GM21360 (cell line): ENCODE data around the gene BCL2.

Experiments
- ATAC-seq: cut with Tn5 transposase; IDR thresholded peaks from one replicate; pipeline ENCODE4 v1.9.1; 2021; ENCODE audit warnings: mild to moderate bottlenecking, moderate library complexity; ENCODE audit not compliant: unreplicated experiment

BCL2 gene

GRCh38 chr18:63146828-63147409, 172.7 kb downstream of the BCL2 start:
- ATAC-seq = no peak

DNA sequence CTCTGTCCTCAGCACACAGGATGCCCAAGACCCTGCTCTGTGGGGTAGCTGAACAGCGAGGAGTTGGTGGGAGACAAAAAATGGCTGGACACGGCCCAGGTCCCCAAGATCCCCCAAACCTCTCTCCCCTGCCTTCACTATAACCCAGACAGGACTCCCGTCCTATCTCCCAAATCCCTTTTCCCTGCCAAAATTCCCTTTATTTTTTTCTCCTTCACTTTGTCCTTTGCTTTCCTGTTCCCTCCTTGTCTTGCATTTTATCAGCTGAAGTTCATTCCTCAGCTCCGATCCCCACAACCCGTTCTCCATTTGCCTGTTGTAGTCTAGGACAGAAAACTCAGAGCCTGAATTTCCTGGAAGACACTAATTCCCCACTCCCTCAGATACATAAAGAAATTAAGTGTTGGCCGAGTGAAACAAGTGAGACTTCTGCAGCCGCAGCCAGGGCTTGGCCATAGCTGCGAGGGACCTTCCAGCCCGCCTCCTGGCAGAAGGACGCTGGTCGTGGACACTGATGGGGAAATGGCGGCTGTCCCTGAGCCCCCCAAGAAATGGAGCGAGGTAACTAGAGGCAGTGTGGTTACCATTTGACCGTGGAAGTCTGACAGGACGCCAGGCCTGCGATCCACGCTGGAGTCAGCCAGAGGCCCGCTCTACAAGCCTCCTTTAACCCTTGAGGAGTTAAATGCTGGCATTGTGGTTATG, 173.6 kb downstream of the BCL2 start:
- ATAC-seq = no peak

DNA sequence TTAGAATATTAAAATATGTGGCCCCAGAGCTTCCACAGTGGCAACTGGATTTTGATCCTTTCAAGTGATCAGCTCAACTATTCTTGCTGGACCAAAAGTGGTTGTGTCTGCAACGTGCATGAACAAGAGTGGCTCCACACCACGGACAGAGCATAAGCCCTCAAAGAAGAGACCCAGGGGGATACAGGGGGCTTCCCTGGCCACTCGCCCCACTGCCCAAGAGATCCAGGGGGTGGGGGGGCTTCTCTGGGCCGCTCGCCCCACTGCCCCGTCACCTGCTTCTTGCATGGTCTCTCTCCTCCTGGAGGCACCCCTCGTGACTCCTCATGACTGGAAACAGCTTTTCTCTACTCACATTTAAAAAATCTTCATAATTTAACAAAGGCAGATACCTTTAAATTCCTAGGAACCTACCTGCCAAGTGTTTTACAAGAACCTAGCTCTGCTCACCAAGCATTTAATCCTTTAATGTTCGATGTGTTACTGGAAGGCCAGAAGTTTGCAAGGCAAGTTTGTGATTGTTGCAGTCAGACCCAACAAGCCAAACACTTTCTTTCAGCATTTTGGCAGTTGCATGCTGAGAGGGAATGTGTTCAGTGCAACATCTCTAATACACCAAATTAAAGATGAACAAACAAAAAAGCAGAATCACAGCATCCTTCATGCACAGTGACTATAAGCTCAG, 174.3 kb downstream of the BCL2 start:
- no peak for ATAC-seq

- ATAC-seq = no peak
Measured at GRCh38 chr18:63144748-63145147, 174.8 kb downstream of the BCL2 start.

GRCh38 chr18:63143330-63143771, 176.2 kb downstream of the BCL2 start:
- no peak for ATAC-seq

GRCh38 chr18:63142594-63143225, 176.9 kb downstream of the BCL2 start:
- ATAC-seq = no peak

- peak; percentile 47 for ATAC-seq
Measured at GRCh38 chr18:63141778-63142176, 177.8 kb downstream of the BCL2 start.

DNA sequence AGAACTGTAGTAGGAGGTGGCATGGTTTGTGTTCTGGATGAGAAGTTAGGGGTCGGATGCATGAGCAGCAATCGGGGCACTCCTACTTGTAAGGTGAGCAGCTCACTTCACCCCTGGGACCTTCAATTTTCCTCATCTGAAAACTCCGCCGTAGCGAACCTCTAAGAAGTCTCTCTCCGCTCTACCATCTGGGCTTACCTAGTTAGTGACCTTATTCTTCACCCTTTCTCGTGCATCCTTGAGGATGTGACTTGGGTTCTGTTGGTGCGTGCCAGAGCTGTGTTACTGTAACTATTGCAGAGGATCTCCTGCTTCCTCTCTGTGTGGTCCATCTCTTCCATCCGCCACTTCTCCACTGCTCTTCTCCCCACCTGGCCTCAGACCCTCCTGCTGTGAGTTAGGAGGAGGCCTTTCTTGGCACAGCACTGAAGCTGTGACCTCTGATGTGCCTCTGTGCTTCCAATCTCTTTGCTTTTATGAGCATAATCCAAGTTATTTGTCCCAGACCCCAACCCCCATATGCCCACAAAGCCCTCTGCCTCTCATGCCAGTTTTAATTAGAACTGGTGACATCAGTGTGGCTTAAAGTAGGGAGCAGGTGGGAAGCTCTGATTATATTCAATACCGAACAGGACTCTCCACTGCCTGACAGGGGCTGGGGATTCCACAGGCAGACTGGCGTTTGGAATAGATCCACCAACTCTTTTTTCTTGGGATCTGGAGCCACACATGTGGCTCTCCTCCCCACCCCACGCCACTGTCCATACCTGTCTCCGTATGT, 178.4 kb downstream of the BCL2 start:
- no peak for ATAC-seq

DNA sequence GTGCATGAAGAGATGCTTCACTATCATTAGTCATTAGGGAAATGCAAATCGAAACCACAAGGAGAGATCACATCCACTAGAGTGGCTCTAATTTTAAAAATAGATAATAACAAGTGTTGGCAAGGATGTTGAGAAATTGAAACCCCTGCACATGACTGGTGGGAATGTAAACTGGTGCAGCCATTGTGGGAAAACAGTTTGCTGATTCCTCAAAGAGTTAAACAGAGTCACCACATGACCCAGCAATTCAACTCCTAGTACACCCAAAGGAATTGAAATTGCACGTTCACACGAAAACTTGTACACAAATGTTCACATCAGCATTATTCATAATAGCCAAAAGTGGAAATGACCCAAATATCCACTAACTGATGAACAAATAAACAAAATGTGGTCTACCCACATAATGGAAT, 179.5 kb downstream of the BCL2 start:
- ATAC-seq = no peak

- ATAC-seq = peak; percentile 47
Measured at GRCh38 chr18:63138436-63139340, 180.9 kb downstream of the BCL2 start.

GRCh38 chr18:63137999-63138435, 181.6 kb downstream of the BCL2 start:
- ATAC-seq = no peak

DNA sequence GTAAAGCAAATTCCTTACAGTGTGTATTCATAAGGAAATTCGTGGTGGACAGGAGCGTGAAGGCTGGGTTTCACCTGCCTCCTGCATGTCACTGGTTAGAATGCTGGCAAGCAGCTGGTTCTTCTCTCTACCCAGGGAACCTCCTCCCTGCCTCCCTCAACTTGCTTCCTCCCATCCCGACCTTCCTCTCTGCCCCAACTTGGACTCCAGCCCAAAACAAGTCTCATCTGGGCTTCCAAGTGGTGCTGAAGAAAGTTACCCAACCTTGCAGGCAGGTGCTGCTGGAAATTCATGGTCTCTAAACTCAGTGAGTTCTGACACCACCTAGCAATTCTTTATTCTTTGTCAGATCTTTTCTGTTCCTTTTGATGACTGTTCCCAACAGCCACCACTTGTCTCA, 184.5 kb downstream of the BCL2 start:
- ATAC-seq = no peak

- ATAC-seq = no peak
Measured at GRCh38 chr18:63132819-63133200, 186.8 kb downstream of the BCL2 start.

- no peak for ATAC-seq
Measured at GRCh38 chr18:63131959-63132818, 187.4 kb downstream of the BCL2 start.

DNA sequence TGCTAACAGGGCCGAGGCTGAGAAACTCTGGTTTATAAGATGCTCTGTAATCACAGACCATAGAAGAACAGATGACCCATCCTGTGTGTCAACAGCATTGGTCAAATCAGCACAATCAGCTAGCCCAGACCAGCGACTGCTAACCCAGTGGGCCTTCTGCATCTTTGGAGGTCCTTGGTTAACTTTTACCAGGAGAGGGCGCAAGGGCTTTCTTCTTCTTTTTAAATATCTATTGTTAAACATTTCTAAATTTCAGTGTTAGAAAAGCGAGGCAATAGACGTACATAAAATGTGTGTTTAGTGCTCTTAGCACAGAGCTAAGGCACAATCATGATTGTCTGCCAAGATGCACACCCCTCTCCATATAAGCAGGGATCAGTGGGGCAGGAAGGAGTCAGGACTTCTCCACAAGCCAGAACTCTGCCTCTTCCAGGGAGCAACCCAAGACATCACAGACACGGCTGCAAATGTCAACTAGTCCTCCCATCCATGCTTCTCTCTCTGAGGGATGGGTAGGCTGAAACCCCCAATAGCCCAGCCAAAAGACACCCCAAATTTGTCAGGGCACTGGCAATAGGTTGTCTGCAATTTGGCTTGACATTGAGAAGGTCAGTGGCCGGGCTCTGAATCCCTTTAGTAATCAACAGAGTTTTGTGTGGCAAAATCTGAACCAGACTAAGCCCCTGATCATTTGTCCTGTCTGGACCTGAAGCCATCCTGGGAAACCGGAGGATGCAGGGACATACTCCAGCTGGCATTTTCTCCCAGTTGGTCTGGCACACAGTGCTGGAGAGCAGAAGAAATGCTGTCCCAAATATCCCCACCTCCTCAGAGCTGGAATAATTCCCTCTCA, 188.2 kb downstream of the BCL2 start:
- peak; percentile 41 for ATAC-seq

- no peak for ATAC-seq
Measured at GRCh38 chr18:63130176-63130575, 189.4 kb downstream of the BCL2 start.

GRCh38 chr18:63128237-63128974, 191.2 kb downstream of the BCL2 start:
- ATAC-seq = no peak
